NCI-H345 treated with DMSO at 0.1 percent for 48 hours (cell line): Measurements from ENCODE around the gene CDH5.
"Not testable (repeated sequence)": the region's sequence is repeated elsewhere in the genome, so short reads cannot be mapped to it uniquely, and the experiment has no call there.

Experiments
- DNase-seq: peaks from one replicate; lab custom pipeline; 2025; ENCODE audit not compliant: unreplicated experiment; lab: John Stamatoyannopoulos, UW

Gene CDH5

GRCh38 chr16:66366433-66367299 lies at the start of gene CDH5:
CDH5 (plus strand) TSS chr16:66366691; CDS start chr16:66379338, 12,647 bp downstream.
- no peak for DNase-seq

GRCh38 chr16:66318505-66318904 lies 48.0 kb upstream of the CDH5 start:
- DNase-seq = no peak

- DNase-seq = no peak
These were observed 45.7 kb upstream of the CDH5 start for GRCh38 chr16:66320774-66321173.

- DNase-seq = peak; percentile 20
These were observed 44.3 kb upstream of the CDH5 start for GRCh38 chr16:66322174-66322573.

- no peak for DNase-seq
These were observed 41.5 kb upstream of the CDH5 start for GRCh38 chr16:66324815-66325515.

GRCh38 chr16:66325717-66326376 lies 40.6 kb upstream of the CDH5 start:
- no peak for DNase-seq

- DNase-seq = peak; percentile 72
These were observed 39.4 kb upstream of the CDH5 start for GRCh38 chr16:66326991-66327513.

- DNase-seq = no peak
These were observed 38.2 kb upstream of the CDH5 start for GRCh38 chr16:66328282-66328681.

- not testable (repeated sequence) for DNase-seq
These were observed 35.0 kb upstream of the CDH5 start for GRCh38 chr16:66331464-66331863.

- no peak for DNase-seq
These were observed 33.6 kb upstream of the CDH5 start for GRCh38 chr16:66332634-66333610.

GRCh38 chr16:66334853-66335574 lies 31.5 kb upstream of the CDH5 start:
- DNase-seq = peak; percentile 64

GRCh38 chr16:66335704-66336329 lies 30.7 kb upstream of the CDH5 start:
- DNase-seq = peak; percentile 82

- DNase-seq = no peak
These were observed 28.9 kb upstream of the CDH5 start for GRCh38 chr16:66337463-66338188.

- DNase-seq = no peak
These were observed 24.1 kb upstream of the CDH5 start for GRCh38 chr16:66342294-66342900.

- no peak for DNase-seq
These were observed 21.9 kb upstream of the CDH5 start for GRCh38 chr16:66344533-66345145.

GRCh38 chr16:66346221-66346620 lies 20.3 kb upstream of the CDH5 start:
- no peak for DNase-seq

- DNase-seq = no peak
These were observed 14.2 kb upstream of the CDH5 start for GRCh38 chr16:66352304-66352703.

GRCh38 chr16:66353055-66353454 lies 13.4 kb upstream of the CDH5 start:
- no peak for DNase-seq
